GM12878 (cell line): ENCODE data around the gene ATXN7L1. TPM values are rescaled to one million over a fixed set of nuclear protein-coding genes. Genes with fewer than 3 reads are reported as not detected.
A peak's percentile ranks its signal among the peaks of the same experiment; 100 is the strongest.
"Not testable (repeated sequence)": the region's sequence is repeated elsewhere in the genome, so short reads cannot be mapped to it uniquely, and the experiment has no call there.

Source experiments
- ATAC-seq: fragments of 200-7000 bp; cut with Tn5 transposase; 3 replicates; pipeline ENCODE4 v1.9.1; 2020; ENCODE audit warnings: mild to moderate bottlenecking, moderate library complexity
- BruUV-seq: library from RNA; stranded (reverse); fragments of 400-500 nt; replicated peaks from 2 replicates; lab custom pipeline; 2021; lab: Mats Ljungman, UMichigan
- CTCF ChIA-PET: fragments of 300-600 bp; sonication (Branson Sonifier 250); formaldehyde crosslinking; extraction: SDS; loops from one replicate; lab custom pipeline; 2021; ENCODE audit warnings: inconsistent platforms; lab: Yijun Ruan, JAX
- POLR2A ChIA-PET: fragments of 350-600 bp; formaldehyde crosslinking; extraction: SDS; loops from one replicate; lab custom pipeline; 2021; ENCODE audit warnings: inconsistent platforms; lab: Charles Lee
- RAD21 ChIA-PET: fragments of 300-600 bp; sonication (Branson Sonifier 250); formaldehyde crosslinking; loops from one replicate; lab custom pipeline; 2023; ENCODE audit warnings: antibody characterized with exemption; ENCODE audit not compliant: unreplicated experiment; lab: Charles Lee
- SMC1A ChIA-PET: fragments of 300-600 bp; sonication (Branson Sonifier 250); formaldehyde crosslinking; loops from one replicate; lab custom pipeline; 2023; ENCODE audit not compliant: unreplicated experiment, uncharacterized antibody; lab: Charles Lee
- DNase-seq: peaks from one replicate; pipeline ENCODE4 v3.0.0-alpha.2; 2011; ENCODE audit warnings: low read depth, low spot score
- FAIRE-seq: peaks from 3 replicates; lab custom pipeline; 2011; peaks lifted over from hg19 to GRCh38; lab: Jason Lieb, UNC
- H2AFZ ChIP-seq: 2 replicates; pipeline ENCODE4 v1.6.0; 2011; ENCODE audit warnings: low read depth, low read length, control low read depth; ENCODE audit not compliant: control insufficient read depth
- H3K27ac ChIP-seq: 2 replicates; pipeline ENCODE4 v1.5.1; 2011; ENCODE audit warnings: control low read depth; ENCODE audit not compliant: control insufficient read depth, insufficient read depth
- H3K27me3 ChIP-seq, 2 experiments: replicated peaks in 1 of 2; 2 replicates each; pipeline versions ENCODE4 v1.6.0 to v1.6.1; 2011; ENCODE audit warnings: low read length in 1 of 2; ENCODE audit not compliant: control insufficient read depth in 2 of 2, insufficient read depth in 2 of 2
- H3K36me3 ChIP-seq, 2 experiments: 2 replicates each; pipeline ENCODE4 v1.5.1; 2011; ENCODE audit warnings: low read length in 1 of 2; ENCODE audit not compliant: control insufficient read depth in 2 of 2, insufficient read depth in 2 of 2
- H3K4me1 ChIP-seq: 2 replicates; pipeline ENCODE4 v1.6.1; 2011; ENCODE audit warnings: mild to moderate bottlenecking, low read length, moderate library complexity, mixed read lengths; ENCODE audit not compliant: control insufficient read depth, insufficient read depth
- H3K4me2 ChIP-seq: 2 replicates; pipeline ENCODE4 v1.6.0; 2011; ENCODE audit warnings: control low read depth; ENCODE audit not compliant: control insufficient read depth, insufficient read depth
- H3K4me3 ChIP-seq: fragments of 200-600 bp; sonication (generic); 2 replicates; pipeline ENCODE4 v1.5.1; 2016
- H3K79me2 ChIP-seq: 2 replicates; pipeline ENCODE4 v1.6.0; 2011; ENCODE audit warnings: low read length; ENCODE audit not compliant: control insufficient read depth, insufficient read depth
- H3K9ac ChIP-seq: 2 replicates; pipeline ENCODE4 v1.8.0; 2011; ENCODE audit warnings: low read length, control low read depth, mixed read lengths; ENCODE audit not compliant: control insufficient read depth, insufficient read depth
- H3K9me3 ChIP-seq: replicated peaks from 3 replicates; pipeline ENCODE4 v1.5.1; 2011; ENCODE audit warnings: mild to moderate bottlenecking, low read length; ENCODE audit not compliant: control insufficient read depth, insufficient read depth
- H4K20me1 ChIP-seq: 2 replicates; pipeline ENCODE4 v1.6.0; 2011; ENCODE audit not compliant: control insufficient read depth, insufficient read depth
- CBX5 ChIP-seq: sonication (generic); IDR thresholded peaks from 2 replicates; pipeline ENCODE4 v1.6.1; 2016; ENCODE audit warnings: low read depth, moderate library complexity, mild to moderate bottlenecking, inconsistent platforms
- IKZF1 ChIP-seq: fragments of 450-650 bp; conservative IDR thresholded peaks from 2 replicates; pipeline ENCODE4 v1.6.1; 2017; ENCODE audit warnings: antibody characterized with exemption, mild to moderate bottlenecking
- IKZF2 ChIP-seq, 2 experiments: fragments of 450-650 bp; IDR thresholded peaks; 2 replicates each; pipeline ENCODE4 v1.6.1; 2017; ENCODE audit warnings: mild to moderate bottlenecking in 2 of 2, moderate library complexity in 2 of 2
- KLF5 ChIP-seq: fragments of 450-650 bp; IDR thresholded peaks from 2 replicates; pipeline ENCODE4 v1.6.1; 2014; ENCODE audit warnings: mild to moderate bottlenecking; ENCODE audit not compliant: partially characterized antibody
- MEF2A ChIP-seq: IDR thresholded peaks from 2 replicates; pipeline ENCODE4 v1.6.1; 2011; ENCODE audit warnings: low read depth, mild to moderate bottlenecking, low read length, moderate library complexity; ENCODE audit not compliant: insufficient read depth
- MXI1 ChIP-seq: fragments of 150-350 bp; IDR thresholded peaks from 2 replicates; pipeline ENCODE4 v1.6.1; 2011; ENCODE audit warnings: low read depth, mild to moderate bottlenecking, inconsistent platforms, low read length, improper control_type of control experiment
- PML ChIP-seq: IDR thresholded peaks from 2 replicates; pipeline ENCODE4 v1.6.1; 2012; ENCODE audit warnings: low read length, inconsistent platforms
- RBBP5 ChIP-seq: fragments of 200-600 bp; sonication (generic); conservative IDR thresholded peaks from 2 replicates; pipeline ENCODE4 v1.6.1; 2016
- RELB ChIP-seq: fragments of 450-650 bp; IDR thresholded peaks from 2 replicates; pipeline ENCODE4 v1.6.1; 2017; ENCODE audit warnings: low read depth, mild to moderate bottlenecking, moderate library complexity
- RFX5 ChIP-seq: IDR thresholded peaks from 2 replicates; pipeline ENCODE4 v1.6.1; 2011; ENCODE audit warnings: low read depth, low read length, improper control_type of control experiment
- TCF3 ChIP-seq: IDR thresholded peaks from 2 replicates; pipeline ENCODE4 v1.6.1; 2012; ENCODE audit warnings: low read depth, mild to moderate bottlenecking, low read length, borderline replicate concordance; ENCODE audit not compliant: insufficient read depth
- WGBS: methylation state at CpG from one replicate; pipeline ENCODE4 v1.1.6; 2016; ENCODE audit warnings: low lambda C conversion rate; ENCODE audit not compliant: insufficient replicate concordance, insufficient coverage; ENCODE audit errors: missing lambda C conversion rate; 5-methylcytosine and 5-hydroxymethylcytosine counted together
- in situ Hi-C: fragments of 300-500 bp; cut with MboI; formaldehyde crosslinking; loops from 9 replicates; pipeline ENCODE4 v1.14.3; 2018; ENCODE audit warnings: mixed read lengths
- intact Hi-C: fragments of 100-400 bp; cut with micrococcal nuclease; formaldehyde crosslinking; loops from one replicate; pipeline ENCODE4 v1.14.2; 2022; ENCODE audit not compliant: unreplicated experiment
- polyA plus RNA-seq, 11 experiments: library from polyadenylated mRNA; depleted of rRNA in 4 of 11; unstranded in 6 of 11; stranded (reverse) in 5 of 11; fragments of >200 nt; fragmentation: Nextera tagmentation in 4 of 11; fragmentation: Illumina TruSeq in 1 of 11; extraction: Ambion mirVana in 4 of 11; extraction: Trizol in 1 of 11; gene quantifications; 1 replicate in 1 of 11; 2 replicates in 10 of 11; pipeline versions ENCODE4 v1.2.1 to v1.2.3, GENCODE V29; 2011 to 2016; ENCODE audit warnings: inconsistent platforms in 2 of 11, missing spikeins in 2 of 11, low read depth in 1 of 11
- total RNA-seq, 4 experiments: library from RNA; depleted of rRNA in 3 of 4; stranded (reverse); fragments of >200 nt in 3 of 4; fragmentation: Illumina TruSeq in 1 of 4; extraction: Trizol in 1 of 4; gene quantifications; 2 replicates each; pipeline versions ENCODE4 v1.2.1 to v1.2.3, GENCODE V29; 2013 to 2021
- TF ChIP-seq, protein P1 (sequence below): fragments of 450-650 bp; IDR thresholded peaks from 2 replicates; pipeline ENCODE4 v1.6.1; 2016; ENCODE audit warnings: mild to moderate bottlenecking

Gene ATXN7L1
- total and polyA plus RNA-seq, 10 of the 15 experiments (the other 5 are each of a cell fraction or from before 2014, with no cell fraction given) = 0.40 to 2.9 (median 1.2) TPM

- CTCF ChIA-PET, H3K4me1 ChIP-seq, BruUV-seq, H3K27me3 ChIP-seq, H3K9ac ChIP-seq, H3K79me2 ChIP-seq, H3K4me3 ChIP-seq, in situ Hi-C loops, H3K36me3 ChIP-seq, H4K20me1 ChIP-seq, ATAC-seq, H3K9me3 ChIP-seq, RAD21 ChIA-PET, H3K4me2 ChIP-seq, intact Hi-C loops, H2AFZ ChIP-seq, DNase-seq, H3K27ac ChIP-seq, FAIRE-seq: not testable (repeated sequence)
- SMC1A ChIA-PET = interaction anchor here (1.1 to 1.9 kb wide), 3 partner anchors 12 to 22 kb away, joined by 3 to 6 read pairs (median 5); no protein-coding TSS in a partner anchor
- WGBS = 64% methylated on average over 2 of the region's 2 CpGs
- POLR2A ChIA-PET = interaction anchor here (0.7 kb wide), 1 partner anchor 14 kb away, joined by 3 read pairs; no protein-coding TSS in a partner anchor
Observed at GRCh38 chr7:105790452-105790851, 85.9 kb downstream of the ATXN7L1 start.

DNA sequence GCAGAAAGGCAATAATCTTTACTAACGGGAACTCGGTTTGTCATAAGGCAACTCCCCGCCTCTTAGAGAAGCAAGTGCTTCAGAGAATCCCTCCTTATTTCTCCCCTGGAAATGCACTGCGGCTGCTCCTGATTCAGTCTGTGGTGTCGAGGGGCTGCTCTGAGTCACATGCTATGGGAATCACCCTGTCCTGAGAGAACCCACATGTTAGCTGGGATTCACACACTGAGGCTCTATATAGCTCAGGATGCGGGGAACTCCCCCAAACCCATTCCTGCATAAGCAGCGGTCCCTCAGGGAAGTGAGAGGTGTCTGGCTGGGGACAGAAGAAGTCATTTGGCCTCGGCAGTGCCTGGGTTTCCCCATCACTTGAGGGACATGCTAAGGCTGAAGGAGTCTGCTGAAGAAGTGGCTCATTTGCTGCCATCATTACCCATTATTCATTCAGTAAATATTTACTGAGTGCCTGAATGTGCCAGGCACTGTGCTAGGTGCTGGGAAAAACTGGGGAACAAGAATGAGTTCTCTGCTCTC, 87.5 kb downstream of the ATXN7L1 start:
- peak; percentile 59 for ATAC-seq
- no TSS peak for BruUV-seq
- Histone ChIP-seq H3K27me3 (peaks cover 2 to 4% of the 10 kb centered on the region in 2 experiments; a peak in 2 of 4 replicates), H4K20me1 (no peaks in the 10 kb centered on the region), H2AFZ (no peak overlapping the region), H3K4me1 (no peaks in the 10 kb centered on the region), H3K79me2 (no peaks in the 10 kb centered on the region)
- SMC1A ChIA-PET = interaction anchor here (1.3 to 1.9 kb wide), 3 partner anchors 17 to 20 kb away, joined by 5 to 6 read pairs (median 5); no protein-coding TSS in a partner anchor
- in situ Hi-C loops = no loop called here
- 13% methylated on average over 8 of the region's 8 CpGs for WGBS
- peak; percentile 83 for TF ChIP-seq IKZF1
- TF ChIP-seq, protein P1, sequence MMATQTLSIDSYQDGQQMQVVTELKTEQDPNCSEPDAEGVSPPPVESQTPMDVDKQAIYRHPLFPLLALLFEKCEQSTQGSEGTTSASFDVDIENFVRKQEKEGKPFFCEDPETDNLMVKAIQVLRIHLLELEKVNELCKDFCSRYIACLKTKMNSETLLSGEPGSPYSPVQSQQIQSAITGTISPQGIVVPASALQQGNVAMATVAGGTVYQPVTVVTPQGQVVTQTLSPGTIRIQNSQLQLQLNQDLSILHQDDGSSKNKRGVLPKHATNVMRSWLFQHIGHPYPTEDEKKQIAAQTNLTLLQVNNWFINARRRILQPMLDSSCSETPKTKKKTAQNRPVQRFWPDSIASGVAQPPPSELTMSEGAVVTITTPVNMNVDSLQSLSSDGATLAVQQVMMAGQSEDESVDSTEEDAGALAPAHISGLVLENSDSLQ = no peak; the same call in 1 of the 2 replicates
- no peak for TF ChIP-seq PML
- no peak for TF ChIP-seq CBX5
- no peak for TF ChIP-seq RBBP5
- no peak for TF ChIP-seq TCF3
- peak; percentile 70 to 72; a peak in 3 of 4 replicates for TF ChIP-seq IKZF2 (IDR thresholded peaks at IDR 0.05)
- no peak for TF ChIP-seq MXI1
- peak; percentile 62; the same call in 1 of the 2 replicates for TF ChIP-seq RELB
- no peak for TF ChIP-seq RFX5
- TF ChIP-seq KLF5 = no peak
- no peak for TF ChIP-seq MEF2A
- TF ChIP-seq, all 136 proteins: peak for 3
- ChIA-PET RAD21 (interaction anchor here (0.6 to 1.2 kb wide), 4 partner anchors 19 to 225 kb away, joined by 3 to 4 read pairs (median 3); no protein-coding TSS in a partner anchor), POLR2A (interaction anchor here (1.1 kb wide), 1 partner anchor 19 kb away, joined by 6 read pairs; no protein-coding TSS in a partner anchor), CTCF (interaction anchor here (1.2 to 1.5 kb wide), 2 partner anchors 10 to 11 kb away, joined by 3 read pairs; no protein-coding TSS in a partner anchor)
- no peaks in the 10 kb centered on the region for H3K36me3 ChIP-seq
- H3K4me2 ChIP-seq = no peak overlapping the region
- H3K9ac ChIP-seq = no peak overlapping the region
- H3K4me3 ChIP-seq = no peak overlapping the region
- intact Hi-C loops = no loop called here
- H3K9me3 ChIP-seq = no peaks in the 10 kb centered on the region
- H3K27ac ChIP-seq = no peak overlapping the region
- FAIRE-seq (no peak), DNase-seq (no peak)
